Omental fat pad (tissue), 4 donors: ENCODE results near the gene PKM. TPM values are rescaled to one million over a fixed set of nuclear protein-coding genes. Genes with fewer than 3 reads are reported as not detected.

ENCODE experiments used
- ATAC-seq: fragments of 150-250 bp; one replicate; pipeline ENCODE4 v1.9.1; 2016; ENCODE audit warnings: mild to moderate bottlenecking, moderate library complexity; ENCODE audit not compliant: low FRiP score
- DNase-seq: peaks from one replicate; pipeline ENCODE4 v3.0.0-alpha.2; 2019; ENCODE audit warnings: low spot score
- total RNA-seq, 4 donors: library from RNA; depleted of rRNA; stranded (reverse); fragments of >200 nt; gene quantifications; one replicate each; pipeline ENCODE4 v1.1.0, GENCODE V29; 2016
- TF ChIP-seq, protein P1 (sequence below), 3 donors: fragments of 450-650 bp; IDR thresholded peaks; one replicate each; pipeline ENCODE4 v1.5.1; 2016 to 2017; ENCODE audit warnings: antibody characterized with exemption in 3 of 3, mild to moderate bottlenecking in 3 of 3, moderate library complexity in 2 of 3

PKM gene
- total RNA-seq, 4 donors from 2014 or later, result 200 to 534 (median 205) TPM

GRCh38 chr15:72168808-72169190 is 62.2 kb downstream of the PKM start:
- DNase-seq (no peak), ATAC-seq (no peak)
- TF ChIP-seq, protein P1, sequence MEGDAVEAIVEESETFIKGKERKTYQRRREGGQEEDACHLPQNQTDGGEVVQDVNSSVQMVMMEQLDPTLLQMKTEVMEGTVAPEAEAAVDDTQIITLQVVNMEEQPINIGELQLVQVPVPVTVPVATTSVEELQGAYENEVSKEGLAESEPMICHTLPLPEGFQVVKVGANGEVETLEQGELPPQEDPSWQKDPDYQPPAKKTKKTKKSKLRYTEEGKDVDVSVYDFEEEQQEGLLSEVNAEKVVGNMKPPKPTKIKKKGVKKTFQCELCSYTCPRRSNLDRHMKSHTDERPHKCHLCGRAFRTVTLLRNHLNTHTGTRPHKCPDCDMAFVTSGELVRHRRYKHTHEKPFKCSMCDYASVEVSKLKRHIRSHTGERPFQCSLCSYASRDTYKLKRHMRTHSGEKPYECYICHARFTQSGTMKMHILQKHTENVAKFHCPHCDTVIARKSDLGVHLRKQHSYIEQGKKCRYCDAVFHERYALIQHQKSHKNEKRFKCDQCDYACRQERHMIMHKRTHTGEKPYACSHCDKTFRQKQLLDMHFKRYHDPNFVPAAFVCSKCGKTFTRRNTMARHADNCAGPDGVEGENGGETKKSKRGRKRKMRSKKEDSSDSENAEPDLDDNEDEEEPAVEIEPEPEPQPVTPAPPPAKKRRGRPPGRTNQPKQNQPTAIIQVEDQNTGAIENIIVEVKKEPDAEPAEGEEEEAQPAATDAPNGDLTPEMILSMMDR (IDR thresholded peaks at IDR 0.05), result no peak

GRCh38 chr15:72168131-72168807 is 62.7 kb downstream of the PKM start:
- DNase-seq, result no peak
- TF ChIP-seq, protein P1 (IDR thresholded peaks at IDR 0.05), result no peak
- ATAC-seq, result no peak

DNA sequence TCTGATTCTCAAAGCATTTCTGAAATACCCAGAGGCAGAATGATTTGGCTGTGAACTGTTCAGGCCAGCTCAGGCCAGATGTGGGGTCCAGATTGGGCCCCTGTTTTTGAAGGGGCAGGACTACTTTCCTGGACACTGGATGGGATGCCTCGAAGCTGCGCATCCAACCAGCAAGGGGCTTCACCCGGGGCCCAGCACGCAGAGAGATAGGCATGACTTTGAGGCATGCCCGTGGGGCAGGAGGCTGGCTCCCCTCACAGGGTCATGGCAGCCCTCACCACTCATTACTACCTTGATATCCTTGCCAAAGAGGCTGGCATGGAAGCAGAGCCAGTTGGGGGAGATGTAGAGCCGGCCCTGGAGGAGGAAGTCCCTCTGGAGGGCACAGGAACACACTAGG is 63.5 kb downstream of the PKM start:
- DNase-seq (no peak), ATAC-seq (no peak)
- TF ChIP-seq, protein P1 (IDR thresholded peaks at IDR 0.05), result no peak

DNA sequence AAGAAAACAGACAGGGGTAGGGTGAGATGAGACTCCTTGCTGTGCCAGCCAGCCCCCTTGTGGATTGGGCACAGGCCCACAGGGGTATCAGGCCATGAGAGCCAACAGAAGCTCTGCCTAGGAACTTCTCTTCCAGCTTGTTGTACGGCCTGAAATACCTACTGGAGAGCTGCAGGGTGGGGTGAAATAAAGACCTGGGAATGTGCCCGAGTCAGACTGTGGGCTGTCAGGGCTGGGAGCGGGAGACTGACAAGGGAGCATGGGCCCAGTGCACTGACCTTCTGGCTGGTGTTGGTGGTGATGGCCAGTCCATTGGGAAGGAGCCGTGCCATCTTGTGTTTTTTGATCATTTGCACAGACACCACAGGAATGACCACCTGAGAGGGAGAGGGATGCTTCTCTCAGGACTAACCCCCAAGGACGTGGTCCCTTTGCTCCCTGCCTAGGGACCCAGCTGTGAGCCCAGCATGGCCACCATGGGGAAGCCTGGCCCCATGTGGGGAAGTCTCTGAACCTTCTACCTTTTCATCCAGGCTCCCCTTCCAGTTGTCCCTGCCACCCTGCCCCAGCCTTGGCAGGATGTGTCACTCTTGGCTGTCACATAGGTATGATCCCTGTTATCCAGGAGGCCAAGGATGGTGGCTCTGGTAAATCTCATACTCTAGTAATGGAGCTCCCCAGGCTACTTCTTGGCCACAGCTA is 64.1 kb downstream of the PKM start:
- ATAC-seq (no peak), DNase-seq (no peak)
- TF ChIP-seq, protein P1 (IDR thresholded peaks at IDR 0.05), result no peak

GRCh38 chr15:72163719-72164118 is 67.3 kb downstream of the PKM start:
- ATAC-seq, result no peak
- TF ChIP-seq, protein P1 (IDR thresholded peaks at IDR 0.05), result no peak

DNA sequence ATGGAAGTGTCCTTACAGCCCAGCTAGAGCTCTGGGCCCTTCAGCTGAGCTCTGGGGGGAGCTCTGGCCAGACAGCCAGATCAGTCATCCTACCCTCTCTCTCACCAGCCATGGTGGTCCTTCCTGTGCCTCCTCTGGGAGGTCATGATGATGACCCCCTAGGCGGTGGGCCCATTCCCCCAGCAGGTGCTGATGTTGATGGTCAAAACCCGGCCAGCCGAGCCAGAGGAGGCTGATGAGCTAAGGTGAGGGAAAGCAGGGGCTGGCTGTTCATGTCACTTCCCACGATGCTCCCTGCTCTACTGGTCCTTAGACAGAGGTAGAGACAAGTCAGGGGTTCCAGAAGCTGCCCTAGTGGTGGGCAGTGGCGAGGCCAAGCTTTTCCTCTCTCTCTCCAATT is 68.4 kb downstream of the PKM start:
- ATAC-seq (no peak), DNase-seq (no peak)
- TF ChIP-seq, protein P1 (IDR thresholded peaks at IDR 0.05), result no peak

More at GRCh38 chr15:72163719-72164118, 67.3 kb downstream of the PKM start:
- DNase-seq, result no peak
